Measurements from ENCODE around the gene SKAP1.
"Not testable (repeated sequence)": the region's sequence is repeated elsewhere in the genome, so short reads cannot be mapped to it uniquely, and the experiment has no call there.

Gene SKAP1

GRCh38 chr17:48384164-48384563, 45.9 kb downstream of the SKAP1 start:
- no peaks in the 10 kb centered on the region for H3K27me3 ChIP-seq (replicated peaks; ENCODE audit: control insufficient read depth, insufficient read depth, low read length)
- no peak overlapping the region for H3K4me3 ChIP-seq (ENCODE audit: low read length)
- no peaks in the 10 kb centered on the region for H3K9me3 ChIP-seq (ENCODE audit: control insufficient read depth, low read length)
- no peak for DNase-seq (ENCODE audit: low read depth)
- H3K4me1 ChIP-seq (ENCODE audit: control insufficient read depth, insufficient read depth, low read length), result peaks cover 14% of the 10 kb centered on the region
- H3K9ac ChIP-seq (ENCODE audit: low read length), result no peak overlapping the region
- no peaks in the 10 kb centered on the region for H3K36me3 ChIP-seq (ENCODE audit: control insufficient read depth, insufficient read depth, low read length, severe bottlenecking)

- H3K4me3 ChIP-seq (ENCODE audit: low read length), result no peak overlapping the region
- DNase-seq (ENCODE audit: low read depth), result no peak
- H3K9me3 ChIP-seq (ENCODE audit: control insufficient read depth, low read length), result no peaks in the 10 kb centered on the region
- H3K36me3 ChIP-seq (ENCODE audit: control insufficient read depth, insufficient read depth, low read length, severe bottlenecking), result no peaks in the 10 kb centered on the region
- peaks cover 6% of the 10 kb centered on the region for H3K4me1 ChIP-seq (ENCODE audit: control insufficient read depth, insufficient read depth, low read length)
- no peak overlapping the region for H3K9ac ChIP-seq (ENCODE audit: low read length)
- H3K27me3 ChIP-seq (replicated peaks; ENCODE audit: control insufficient read depth, insufficient read depth, low read length), result peaks cover 8% of the 10 kb centered on the region
Observed at GRCh38 chr17:48382989-48383388, 47.0 kb downstream of the SKAP1 start.

GRCh38 chr17:48378708-48379392, 51.2 kb downstream of the SKAP1 start:
- no peak for DNase-seq (ENCODE audit: low read depth)
- Histone ChIP-seq H3K9ac (ENCODE audit: low read length) (no peak overlapping the region), H3K4me3 (ENCODE audit: low read length) (no peak overlapping the region), H3K9me3 (ENCODE audit: control insufficient read depth, low read length) (no peaks in the 10 kb centered on the region), H3K36me3 (ENCODE audit: control insufficient read depth, insufficient read depth, low read length, severe bottlenecking) (no peaks in the 10 kb centered on the region), H3K4me1 (ENCODE audit: control insufficient read depth, insufficient read depth, low read length) (peaks cover 18% of the 10 kb centered on the region), H3K27me3 (replicated peaks; ENCODE audit: control insufficient read depth, insufficient read depth, low read length) (peaks cover 8% of the 10 kb centered on the region)

GRCh38 chr17:48378238-48378637, 51.8 kb downstream of the SKAP1 start:
- DNase-seq (ENCODE audit: low read depth), result no peak
- H3K27me3 ChIP-seq (replicated peaks; ENCODE audit: control insufficient read depth, insufficient read depth, low read length), result peaks cover 8% of the 10 kb centered on the region
- H3K4me1 ChIP-seq (ENCODE audit: control insufficient read depth, insufficient read depth, low read length), result peaks cover 18% of the 10 kb centered on the region
- no peak overlapping the region for H3K9ac ChIP-seq (ENCODE audit: low read length)
- H3K9me3 ChIP-seq (ENCODE audit: control insufficient read depth, low read length), result no peaks in the 10 kb centered on the region
- H3K4me3 ChIP-seq (ENCODE audit: low read length), result no peak overlapping the region
- H3K36me3 ChIP-seq (ENCODE audit: control insufficient read depth, insufficient read depth, low read length, severe bottlenecking), result no peaks in the 10 kb centered on the region

- no peaks in the 10 kb centered on the region for H3K9me3 ChIP-seq (ENCODE audit: control insufficient read depth, low read length)
- H3K27me3 ChIP-seq (replicated peaks; ENCODE audit: control insufficient read depth, insufficient read depth, low read length), result peaks cover 8% of the 10 kb centered on the region
- peaks cover 18% of the 10 kb centered on the region for H3K4me1 ChIP-seq (ENCODE audit: control insufficient read depth, insufficient read depth, low read length)
- DNase-seq (ENCODE audit: low read depth), result no peak
- no peaks in the 10 kb centered on the region for H3K36me3 ChIP-seq (ENCODE audit: control insufficient read depth, insufficient read depth, low read length, severe bottlenecking)
- no peak overlapping the region for H3K9ac ChIP-seq (ENCODE audit: low read length)
- no peak overlapping the region for H3K4me3 ChIP-seq (ENCODE audit: low read length)
Observed at GRCh38 chr17:48376682-48377325, 53.2 kb downstream of the SKAP1 start.

GRCh38 chr17:48375356-48375755, 54.7 kb downstream of the SKAP1 start:
- no peak for DNase-seq (ENCODE audit: low read depth)
- H3K27me3 ChIP-seq (replicated peaks; ENCODE audit: control insufficient read depth, insufficient read depth, low read length), result peaks cover 15% of the 10 kb centered on the region
- H3K4me1 ChIP-seq (ENCODE audit: control insufficient read depth, insufficient read depth, low read length), result peaks cover 18% of the 10 kb centered on the region
- H3K4me3 ChIP-seq (ENCODE audit: low read length), result no peak overlapping the region
- H3K9me3 ChIP-seq (ENCODE audit: control insufficient read depth, low read length), result no peaks in the 10 kb centered on the region
- no peak overlapping the region for H3K9ac ChIP-seq (ENCODE audit: low read length)
- no peaks in the 10 kb centered on the region for H3K36me3 ChIP-seq (ENCODE audit: control insufficient read depth, insufficient read depth, low read length, severe bottlenecking)

GRCh38 chr17:48374650-48375230, 55.3 kb downstream of the SKAP1 start:
- Histone ChIP-seq H3K4me3 (ENCODE audit: low read length) (no peak overlapping the region), H3K27me3 (replicated peaks; ENCODE audit: control insufficient read depth, insufficient read depth, low read length) (peaks cover 15% of the 10 kb centered on the region), H3K9me3 (ENCODE audit: control insufficient read depth, low read length) (no peaks in the 10 kb centered on the region), H3K36me3 (ENCODE audit: control insufficient read depth, insufficient read depth, low read length, severe bottlenecking) (no peaks in the 10 kb centered on the region), H3K4me1 (ENCODE audit: control insufficient read depth, insufficient read depth, low read length) (peaks cover 18% of the 10 kb centered on the region), H3K9ac (ENCODE audit: low read length) (no peak overlapping the region)
- no peak for DNase-seq (ENCODE audit: low read depth)

GRCh38 chr17:48373883-48374282, 56.1 kb downstream of the SKAP1 start:
- no peaks in the 10 kb centered on the region for H3K36me3 ChIP-seq (ENCODE audit: control insufficient read depth, insufficient read depth, low read length, severe bottlenecking)
- no peak overlapping the region for H3K4me3 ChIP-seq (ENCODE audit: low read length)
- H3K27me3 ChIP-seq (replicated peaks; ENCODE audit: control insufficient read depth, insufficient read depth, low read length), result peaks cover 14% of the 10 kb centered on the region
- no peak for DNase-seq (ENCODE audit: low read depth)
- no peaks in the 10 kb centered on the region for H3K9me3 ChIP-seq (ENCODE audit: control insufficient read depth, low read length)
- H3K9ac ChIP-seq (ENCODE audit: low read length), result no peak overlapping the region
- peaks cover 18% of the 10 kb centered on the region for H3K4me1 ChIP-seq (ENCODE audit: control insufficient read depth, insufficient read depth, low read length)

GRCh38 chr17:48373130-48373830, 56.7 kb downstream of the SKAP1 start:
- H3K4me3 ChIP-seq (ENCODE audit: low read length), result no peak overlapping the region

GRCh38 chr17:48368967-48369366, 61.0 kb downstream of the SKAP1 start:
- peaks cover 17% of the 10 kb centered on the region for H3K27me3 ChIP-seq (replicated peaks; ENCODE audit: control insufficient read depth, insufficient read depth, low read length)
- not testable (repeated sequence) for DNase-seq (ENCODE audit: low read depth); H3K9ac ChIP-seq (ENCODE audit: low read length); H3K36me3 ChIP-seq (ENCODE audit: control insufficient read depth, insufficient read depth, low read length, severe bottlenecking); H3K4me3 ChIP-seq (ENCODE audit: low read length); H3K9me3 ChIP-seq (ENCODE audit: control insufficient read depth, low read length); H3K4me1 ChIP-seq (ENCODE audit: control insufficient read depth, insufficient read depth, low read length)

More at GRCh38 chr17:48373130-48373830, 56.7 kb downstream of the SKAP1 start:
- Histone ChIP-seq H3K36me3 (ENCODE audit: control insufficient read depth, insufficient read depth, low read length, severe bottlenecking) (no peaks in the 10 kb centered on the region), H3K27me3 (replicated peaks; ENCODE audit: control insufficient read depth, insufficient read depth, low read length) (peaks cover 8% of the 10 kb centered on the region), H3K9me3 (ENCODE audit: control insufficient read depth, low read length) (no peaks in the 10 kb centered on the region), H3K4me1 (ENCODE audit: control insufficient read depth, insufficient read depth, low read length) (peaks cover 18% of the 10 kb centered on the region), H3K9ac (ENCODE audit: low read length) (no peak overlapping the region)
- DNase-seq (ENCODE audit: low read depth), result no peak

- Histone ChIP-seq H3K9me3 (ENCODE audit: control insufficient read depth, low read length) (no peaks in the 10 kb centered on the region), H3K9ac (ENCODE audit: low read length) (no peak overlapping the region), H3K36me3 (ENCODE audit: control insufficient read depth, insufficient read depth, low read length, severe bottlenecking) (no peaks in the 10 kb centered on the region), H3K27me3 (replicated peaks; ENCODE audit: control insufficient read depth, insufficient read depth, low read length) (peaks cover 17% of the 10 kb centered on the region), H3K4me3 (ENCODE audit: low read length) (no peak overlapping the region), H3K4me1 (ENCODE audit: control insufficient read depth, insufficient read depth, low read length) (no peaks in the 10 kb centered on the region)
- DNase-seq (ENCODE audit: low read depth), result no peak
Observed at GRCh38 chr17:48368352-48368908, 61.6 kb downstream of the SKAP1 start.

All from adipocyte (in vitro differentiated cells).